Measurements from ENCODE around the gene DDX49. TPM values are rescaled to one million over a fixed set of nuclear protein-coding genes. Genes with fewer than 3 reads are reported as not detected.
A peak's percentile ranks its signal among the peaks of the same experiment; 100 is the strongest.

The DDX49 gene
- total RNA-seq, 1 donor from 2014 or later = 53.6 TPM

GRCh38 chr19:18893587-18894253, 25.8 kb upstream of the DDX49 start:
- intact Hi-C loops (cut with micrococcal nuclease) = no loop called here
- H3K4me3 Mint-ChIP-seq = no peak overlapping the region
- no peaks in the 10 kb centered on the region for H3K9me3 Mint-ChIP-seq
- ChIA-PET CTCF (no interaction called here), POLR2A (no interaction called here)
- ATAC-seq (ENCODE audit: low read depth) (no peak), DNase-seq (no peak)
- H3K27ac Mint-ChIP-seq = no peak overlapping the region
- H3K27me3 Mint-ChIP-seq = peaks cover 27% of the 10 kb centered on the region
- peaks cover 18% of the 10 kb centered on the region for H3K4me1 Mint-ChIP-seq
- no peak for TF ChIP-seq CTCF (IDR thresholded peaks at IDR 0.05)
- peaks cover 4% of the 10 kb centered on the region for H3K36me3 Mint-ChIP-seq (ENCODE audit: low read depth)

GRCh38 chr19:18894254-18895037, 25.1 kb upstream of the DDX49 start:
- Mint-ChIP-seq H3K4me3 (no peak overlapping the region), H3K4me1 (peaks cover 18% of the 10 kb centered on the region)
- POLR2A ChIA-PET = no interaction called here

GRCh38 chr19:18895038-18895823, 24.3 kb upstream of the DDX49 start:
- H3K9me3 Mint-ChIP-seq = no peaks in the 10 kb centered on the region
- H3K27me3 Mint-ChIP-seq = peaks cover 21% of the 10 kb centered on the region
- no peak for TF ChIP-seq CTCF (IDR thresholded peaks at IDR 0.05)
- H3K27ac Mint-ChIP-seq = no peak overlapping the region
- intact Hi-C loops (cut with micrococcal nuclease) = no loop called here
- peak overlapping the region; percentile 38 for H3K4me3 Mint-ChIP-seq
- H3K36me3 Mint-ChIP-seq (ENCODE audit: low read depth) = peaks cover 16% of the 10 kb centered on the region
- peaks cover 18% of the 10 kb centered on the region for H3K4me1 Mint-ChIP-seq
- DNase-seq (no peak), ATAC-seq (ENCODE audit: low read depth) (no peak)
- ChIA-PET POLR2A (no interaction called here), CTCF (no interaction called here)

More at GRCh38 chr19:18894254-18895037, 25.1 kb upstream of the DDX49 start:
- no peak for TF ChIP-seq CTCF (IDR thresholded peaks at IDR 0.05)
- intact Hi-C loops (cut with micrococcal nuclease) = no loop called here
- H3K27me3 Mint-ChIP-seq = peaks cover 27% of the 10 kb centered on the region
- peaks cover 8% of the 10 kb centered on the region for H3K36me3 Mint-ChIP-seq (ENCODE audit: low read depth)
- DNase-seq = no peak
- no peaks in the 10 kb centered on the region for H3K9me3 Mint-ChIP-seq
- CTCF ChIA-PET = no interaction called here
- ATAC-seq (ENCODE audit: low read depth) = no peak
- H3K27ac Mint-ChIP-seq = no peak overlapping the region

- Mint-ChIP-seq H3K27me3 (peaks cover 20% of the 10 kb centered on the region), H3K4me3 (peak within 1 kb of the TSS; percentile 79), H3K4me1 (peaks cover 18% of the 10 kb centered on the region), H3K36me3 (ENCODE audit: low read depth) (peaks cover 20% of the 10 kb centered on the region), H3K9me3 (no peaks in the 10 kb centered on the region), H3K27ac (no peak within 1 kb of the TSS)
- ChIA-PET POLR2A (no interaction called here), CTCF (no interaction called here)
- no peak for TF ChIP-seq CTCF (IDR thresholded peaks at IDR 0.05)
- no peak for DNase-seq
- ATAC-seq (ENCODE audit: low read depth) = peak; percentile 41
- intact Hi-C loops (cut with micrococcal nuclease) = no loop called here
Observed at GRCh38 chr19:18895824-18896341, 23.6 kb upstream of the DDX49 start, which contains the start of gene CERS1. Gene CERS1 (minus strand): TSS chr19:18896158. CDS start chr19:18896072, 86 bp downstream.

All from activated B cell treated with CpG ODN at 0.5 μM for 24 hours (primary cell).